Measurements from ENCODE around the gene RASSF5. TPM values are rescaled to one million over a fixed set of nuclear protein-coding genes. Genes with fewer than 3 reads are reported as not detected.

The RASSF5 gene
- polyA plus RNA-seq, 2 of the 4 experiments (the other 2 are of a cell fraction): 2.0 to 2.2 TPM

DNA sequence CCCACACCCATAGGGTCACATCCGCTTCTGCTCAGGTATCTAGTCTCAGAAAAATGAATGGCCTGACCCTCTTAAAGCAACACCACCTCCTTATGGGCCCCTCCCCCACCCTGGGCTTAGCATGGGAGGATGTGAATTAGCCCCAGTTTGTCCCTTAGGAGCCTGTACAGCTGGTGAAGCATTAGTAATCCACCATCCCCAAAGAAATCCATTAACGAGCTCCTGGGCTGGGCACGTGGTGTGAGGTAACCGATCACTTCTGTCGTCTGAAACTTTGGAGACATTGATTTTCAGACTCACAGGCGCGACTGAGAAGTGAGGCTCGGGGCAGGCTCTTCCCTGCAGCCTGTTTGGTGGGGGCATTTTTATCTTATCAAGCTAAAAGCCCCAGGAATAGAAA, 10.5 kb downstream of the RASSF5 start:
- ChIA-PET CTCF (interaction anchor here (0.5 to 5.7 kb wide), 12 partner anchors 9 to 441 kb away, joined by 3 to 28 read pairs (median 4); no protein-coding TSS in a partner anchor), POLR2A (no interaction called here)
- FAIRE-seq (no peak), DNase-seq (ENCODE audit: low read depth in 1 of 2, low spot score in 1 of 2) (no peak), ATAC-seq (no peak)
- no peak for TF ChIP-seq MYC (IDR thresholded peaks at IDR 0.05; ENCODE audit: borderline replicate concordance, low read length)
- no peak for TF ChIP-seq MAX (IDR thresholded peaks at IDR 0.05)
- no peak for TF ChIP-seq MAZ (IDR thresholded peaks at IDR 0.05; ENCODE audit: borderline replicate concordance, low read depth, low read length)
- TF ChIP-seq JUNB (IDR thresholded peaks at IDR 0.05): no peak
- TF ChIP-seq FOXS1 (CRISPR knock-in tag; IDR thresholded peaks at IDR 0.05): no peak
- no peak for TF ChIP-seq CHD2 (IDR thresholded peaks at IDR 0.05; ENCODE audit: low read length, partially characterized antibody)
- TF ChIP-seq TFCP2L1 (CRISPR knock-in tag; IDR thresholded peaks at IDR 0.05): no peak
- no peak for TF ChIP-seq HEYL (CRISPR knock-in tag; IDR thresholded peaks at IDR 0.05)
- WGBS (ENCODE audit: missing lambda C conversion rate): 75% methylated on average over 8 of the region's 8 CpGs
- Histone ChIP-seq H3K9me3 (no peaks in the 10 kb centered on the region), H3K4me1 (peaks cover 15% of the 10 kb centered on the region), H3K4me2 (no peak overlapping the region), H3K27ac (no peak overlapping the region), H3K4me3 (no peak overlapping the region)

- no peak for FAIRE-seq
- DNase-seq (ENCODE audit: low read depth in 1 of 2, low spot score in 1 of 2): no peak
- peaks cover 11% of the 10 kb centered on the region for H3K4me1 ChIP-seq
- 79% methylated on average over 15 of the region's 18 CpGs for WGBS (ENCODE audit: missing lambda C conversion rate)
- TF ChIP-seq TP53 (CRISPR knock-in tag; IDR thresholded peaks at IDR 0.05): no peak
- TF ChIP-seq ZSCAN20 (CRISPR knock-in tag; IDR thresholded peaks at IDR 0.05): no peak
- no peak for TF ChIP-seq RFX5 (IDR thresholded peaks at IDR 0.05)
- no peak for TF ChIP-seq HEYL (CRISPR knock-in tag; IDR thresholded peaks at IDR 0.05)
- no peak for TF ChIP-seq HOXA7 (CRISPR knock-in tag; IDR thresholded peaks at IDR 0.05)
- TF ChIP-seq CHD2 (IDR thresholded peaks at IDR 0.05; ENCODE audit: low read length, partially characterized antibody): no peak
- no peak for TF ChIP-seq EHMT2 (IDR thresholded peaks at IDR 0.05; ENCODE audit: low read depth)
- TF ChIP-seq, protein P1, sequence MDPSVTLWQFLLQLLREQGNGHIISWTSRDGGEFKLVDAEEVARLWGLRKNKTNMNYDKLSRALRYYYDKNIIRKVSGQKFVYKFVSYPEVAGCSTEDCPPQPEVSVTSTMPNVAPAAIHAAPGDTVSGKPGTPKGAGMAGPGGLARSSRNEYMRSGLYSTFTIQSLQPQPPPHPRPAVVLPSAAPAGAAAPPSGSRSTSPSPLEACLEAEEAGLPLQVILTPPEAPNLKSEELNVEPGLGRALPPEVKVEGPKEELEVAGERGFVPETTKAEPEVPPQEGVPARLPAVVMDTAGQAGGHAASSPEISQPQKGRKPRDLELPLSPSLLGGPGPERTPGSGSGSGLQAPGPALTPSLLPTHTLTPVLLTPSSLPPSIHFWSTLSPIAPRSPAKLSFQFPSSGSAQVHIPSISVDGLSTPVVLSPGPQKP (IDR thresholded peaks at IDR 0.05; ENCODE audit: low read depth, low read length): no peak
- TF ChIP-seq, protein P2, sequence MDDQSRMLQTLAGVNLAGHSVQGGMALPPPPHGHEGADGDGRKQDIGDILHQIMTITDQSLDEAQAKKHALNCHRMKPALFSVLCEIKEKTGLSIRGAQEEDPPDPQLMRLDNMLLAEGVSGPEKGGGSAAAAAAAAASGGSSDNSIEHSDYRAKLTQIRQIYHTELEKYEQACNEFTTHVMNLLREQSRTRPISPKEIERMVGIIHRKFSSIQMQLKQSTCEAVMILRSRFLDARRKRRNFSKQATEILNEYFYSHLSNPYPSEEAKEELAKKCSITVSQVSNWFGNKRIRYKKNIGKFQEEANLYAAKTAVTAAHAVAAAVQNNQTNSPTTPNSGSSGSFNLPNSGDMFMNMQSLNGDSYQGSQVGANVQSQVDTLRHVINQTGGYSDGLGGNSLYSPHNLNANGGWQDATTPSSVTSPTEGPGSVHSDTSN (IDR thresholded peaks at IDR 0.05): no peak
- TF ChIP-seq RCOR1 (IDR thresholded peaks at IDR 0.05; ENCODE audit: low read depth, low read length): no peak
- ChIA-PET POLR2A (no interaction called here), CTCF (interaction anchor here (0.6 to 5.7 kb wide), 10 partner anchors 9 to 65 kb away, joined by 3 to 28 read pairs (median 6); no protein-coding TSS in a partner anchor)
- H3K4me2 ChIP-seq: no peak overlapping the region
- H3K4me3 ChIP-seq: no peak overlapping the region
- no peak for ATAC-seq
- H3K27ac ChIP-seq: no peak overlapping the region
- H3K9me3 ChIP-seq: no peaks in the 10 kb centered on the region
Observed at GRCh38 chr1:206518206-206518605, 10.9 kb downstream of the RASSF5 start.

- WGBS (ENCODE audit: missing lambda C conversion rate): 67% methylated on average over 6 of the region's 6 CpGs
- TF ChIP-seq HOXB13 (CRISPR knock-in tag; IDR thresholded peaks at IDR 0.05; ENCODE audit: low read depth): no peak
- TF ChIP-seq CEBPB (IDR thresholded peaks at IDR 0.05): no peak
- TF ChIP-seq HOXB5 (CRISPR knock-in tag; IDR thresholded peaks at IDR 0.05): no peak
- TF ChIP-seq, protein P3, sequence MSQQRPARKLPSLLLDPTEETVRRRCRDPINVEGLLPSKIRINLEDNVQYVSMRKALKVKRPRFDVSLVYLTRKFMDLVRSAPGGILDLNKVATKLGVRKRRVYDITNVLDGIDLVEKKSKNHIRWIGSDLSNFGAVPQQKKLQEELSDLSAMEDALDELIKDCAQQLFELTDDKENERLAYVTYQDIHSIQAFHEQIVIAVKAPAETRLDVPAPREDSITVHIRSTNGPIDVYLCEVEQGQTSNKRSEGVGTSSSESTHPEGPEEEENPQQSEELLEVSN (IDR thresholded peaks at IDR 0.05; ENCODE audit: borderline replicate concordance, low read depth): no peak
- TF ChIP-seq MAFK (IDR thresholded peaks at IDR 0.05; ENCODE audit: partially characterized antibody): peak; percentile 90
- TF ChIP-seq KDM5A (IDR thresholded peaks at IDR 0.05): no peak
- TF ChIP-seq CHD4 (IDR thresholded peaks at IDR 0.05; ENCODE audit: borderline replicate concordance): no peak
- Histone ChIP-seq H3K4me2 (no peak overlapping the region), H3K4me3 (no peak overlapping the region), H3K4me1 (peaks cover 6% of the 10 kb centered on the region), H3K27ac (no peak overlapping the region), H3K9me3 (no peaks in the 10 kb centered on the region)
- DNase-seq (ENCODE audit: low read depth in 1 of 2, low spot score in 1 of 2) (no peak), ATAC-seq (no peak), FAIRE-seq (no peak)
- CTCF ChIA-PET: interaction anchor here (1.4 to 5.7 kb wide), 5 partner anchors 10 to 65 kb away, joined by 5 to 28 read pairs (median 6); no protein-coding TSS in a partner anchor
- POLR2A ChIA-PET: no interaction called here
Observed at GRCh38 chr1:206518743-206519142, 11.4 kb downstream of the RASSF5 start.
